IPS-20b (cell line): ENCODE results near the gene RBM4.
A peak's percentile ranks its signal among the peaks of the same experiment; 100 is the strongest.

Experiments
- H3K27ac ChIP-seq: one replicate; pipeline ENCODE4 v1.5.1; 2013; ENCODE audit warnings: low read length
- H3K27me3 ChIP-seq: 2 replicates; pipeline ENCODE4 v1.6.1; 2013; ENCODE audit warnings: mild to moderate bottlenecking, low read length, inconsistent platforms; ENCODE audit not compliant: insufficient read depth
- H3K36me3 ChIP-seq: 2 replicates; pipeline ENCODE4 v1.6.1; 2013; ENCODE audit warnings: low read depth, mild to moderate bottlenecking, inconsistent platforms, low read length, moderate library complexity; ENCODE audit not compliant: insufficient read depth
- H3K4me1 ChIP-seq: 2 replicates; pipeline ENCODE4 v1.6.1; 2013; ENCODE audit warnings: mild to moderate bottlenecking, control low read depth, inconsistent platforms, low read length, moderate library complexity; ENCODE audit not compliant: insufficient read depth
- H3K4me3 ChIP-seq: 2 replicates; pipeline ENCODE4 v1.5.1; 2013; ENCODE audit warnings: mild to moderate bottlenecking, low read length, inconsistent platforms
- H3K9ac ChIP-seq: 2 replicates; pipeline ENCODE4 v1.6.1; 2013; ENCODE audit warnings: low read depth, mild to moderate bottlenecking, inconsistent platforms, low read length, moderate library complexity
- H3K9me3 ChIP-seq: 2 replicates; pipeline ENCODE4 v1.6.1; 2013; ENCODE audit warnings: mild to moderate bottlenecking, low read depth, low read length, inconsistent platforms; ENCODE audit not compliant: insufficient read depth

Gene RBM4

GRCh38 chr11:66665369-66665768 is 26.9 kb downstream of the RBM4 start:
- Histone ChIP-seq H3K4me1 (no peaks in the 10 kb centered on the region), H3K4me3 (no peak overlapping the region), H3K27ac (no peak overlapping the region), H3K36me3 (peaks cover 74% of the 10 kb centered on the region), H3K9ac (no peak overlapping the region), H3K27me3 (no peaks in the 10 kb centered on the region), H3K9me3 (no peaks in the 10 kb centered on the region)

GRCh38 chr11:66670816-66671215 is 32.3 kb downstream of the RBM4 start:
- H3K4me1 ChIP-seq = peaks cover 2% of the 10 kb centered on the region; the same call in 1 of the 2 replicates
- no peaks in the 10 kb centered on the region for H3K9me3 ChIP-seq
- peaks cover 63% of the 10 kb centered on the region for H3K36me3 ChIP-seq
- H3K4me3 ChIP-seq = no peak overlapping the region
- H3K27me3 ChIP-seq = no peaks in the 10 kb centered on the region
- H3K9ac ChIP-seq = no peak overlapping the region
- no peak overlapping the region for H3K27ac ChIP-seq

GRCh38 chr11:66674964-66675602 is 36.6 kb downstream of the RBM4 start:
- Histone ChIP-seq H3K27ac (no peak overlapping the region), H3K4me1 (peaks cover 10% of the 10 kb centered on the region; the same call in 1 of the 2 replicates), H3K9ac (no peak overlapping the region), H3K36me3 (peaks cover 38% of the 10 kb centered on the region), H3K9me3 (no peaks in the 10 kb centered on the region), H3K4me3 (peak overlapping the region; percentile 80), H3K27me3 (no peaks in the 10 kb centered on the region)

GRCh38 chr11:66676282-66676919 is 37.9 kb downstream of the RBM4 start:
- Histone ChIP-seq H3K9ac (peak overlapping the region; percentile 81; the same call in 1 of the 2 replicates), H3K4me3 (peak overlapping the region; percentile 80), H3K4me1 (peaks cover 10% of the 10 kb centered on the region; the same call in 1 of the 2 replicates), H3K27me3 (no peaks in the 10 kb centered on the region), H3K36me3 (peaks cover 30% of the 10 kb centered on the region), H3K9me3 (no peaks in the 10 kb centered on the region), H3K27ac (no peak overlapping the region)

- H3K27me3 ChIP-seq = no peaks in the 10 kb centered on the region
- H3K4me1 ChIP-seq = peaks cover 10% of the 10 kb centered on the region; the same call in 1 of the 2 replicates
- H3K27ac ChIP-seq = peak overlapping the region; percentile 86
- H3K9ac ChIP-seq = peak overlapping the region; percentile 81
- peaks cover 29% of the 10 kb centered on the region for H3K36me3 ChIP-seq
- peak overlapping the region; percentile 80 for H3K4me3 ChIP-seq
- no peaks in the 10 kb centered on the region for H3K9me3 ChIP-seq
Measured at GRCh38 chr11:66676931-66677598, 38.6 kb downstream of the RBM4 start.

GRCh38 chr11:66677599-66678375 is 39.3 kb downstream of the RBM4 start, which contains the start of gene RBM4B:
RBM4B (minus strand) TSS chr11:66677887; CDS start chr11:66677079, 808 bp downstream.
- H3K9ac ChIP-seq = peak within 1 kb of the TSS; percentile 81
- peak within 1 kb of the TSS; percentile 86 for H3K27ac ChIP-seq
- H3K9me3 ChIP-seq = no peaks in the 10 kb centered on the region
- no peaks in the 10 kb centered on the region for H3K27me3 ChIP-seq
- peaks cover 10% of the 10 kb centered on the region; the same call in 1 of the 2 replicates for H3K4me1 ChIP-seq
- peaks cover 28% of the 10 kb centered on the region for H3K36me3 ChIP-seq
- peak within 1 kb of the TSS; percentile 80 for H3K4me3 ChIP-seq

- Histone ChIP-seq H3K27me3 (no peaks in the 10 kb centered on the region), H3K4me1 (peaks cover 6% of the 10 kb centered on the region; the same call in 1 of the 2 replicates), H3K4me3 (no peak overlapping the region)
Measured at GRCh38 chr11:66680966-66681645, 42.6 kb downstream of the RBM4 start.

GRCh38 chr11:66683877-66684276 is 45.4 kb downstream of the RBM4 start:
- no peaks in the 10 kb centered on the region for H3K4me1 ChIP-seq
- peaks cover 47% of the 10 kb centered on the region for H3K36me3 ChIP-seq
- no peaks in the 10 kb centered on the region for H3K27me3 ChIP-seq
- no peak overlapping the region for H3K27ac ChIP-seq
- H3K4me3 ChIP-seq = no peak overlapping the region
- H3K9me3 ChIP-seq = no peaks in the 10 kb centered on the region
- no peak overlapping the region for H3K9ac ChIP-seq

More at GRCh38 chr11:66680966-66681645, 42.6 kb downstream of the RBM4 start:
- no peak overlapping the region for H3K27ac ChIP-seq
- H3K9ac ChIP-seq = no peak overlapping the region
- peaks cover 26% of the 10 kb centered on the region for H3K36me3 ChIP-seq
- H3K9me3 ChIP-seq = no peaks in the 10 kb centered on the region

- Histone ChIP-seq H3K27ac (no peak overlapping the region), H3K27me3 (no peaks in the 10 kb centered on the region), H3K9ac (no peak overlapping the region), H3K36me3 (peaks cover 54% of the 10 kb centered on the region), H3K4me1 (no peaks in the 10 kb centered on the region), H3K9me3 (no peaks in the 10 kb centered on the region), H3K4me3 (no peak overlapping the region)
Measured at GRCh38 chr11:66684635-66685034, 46.1 kb downstream of the RBM4 start.

- Histone ChIP-seq H3K27me3 (no peaks in the 10 kb centered on the region), H3K27ac (no peak overlapping the region), H3K9me3 (no peaks in the 10 kb centered on the region), H3K36me3 (peaks cover 62% of the 10 kb centered on the region), H3K4me1 (no peaks in the 10 kb centered on the region), H3K9ac (no peak overlapping the region), H3K4me3 (no peak overlapping the region)
Measured at GRCh38 chr11:66685276-66686099, 47.0 kb downstream of the RBM4 start.
